IPS DF 4.7 (cell line): ENCODE data around the gene NDST4.

Experiments used
- DNase-seq: peaks from one replicate; pipeline ENCODE4 v3.0.0-alpha.2; 2013; ENCODE audit warnings: low spot score; ENCODE audit errors: extremely low read depth

The NDST4 gene

DNA sequence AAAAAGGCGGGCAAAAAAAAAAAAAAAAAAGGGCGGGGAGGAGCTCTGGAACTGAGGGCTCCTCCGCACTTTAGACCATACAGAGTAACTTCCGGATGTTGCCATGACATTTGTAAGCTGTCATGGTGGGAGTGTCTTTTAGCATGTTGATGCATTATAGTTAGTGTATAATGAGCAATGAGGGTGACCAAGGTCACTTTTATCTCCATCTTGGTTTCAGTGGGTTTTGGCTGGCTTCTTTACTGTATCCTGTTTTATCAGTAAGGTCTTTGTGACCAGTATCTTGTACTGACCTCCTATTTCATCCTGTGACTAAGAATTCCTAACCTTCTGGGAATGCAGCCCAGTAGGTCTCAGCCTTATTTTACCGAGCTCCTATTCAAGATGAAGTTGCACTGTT is 321.4 kb downstream of the NDST4 start:
- DNase-seq: no peak

DNA sequence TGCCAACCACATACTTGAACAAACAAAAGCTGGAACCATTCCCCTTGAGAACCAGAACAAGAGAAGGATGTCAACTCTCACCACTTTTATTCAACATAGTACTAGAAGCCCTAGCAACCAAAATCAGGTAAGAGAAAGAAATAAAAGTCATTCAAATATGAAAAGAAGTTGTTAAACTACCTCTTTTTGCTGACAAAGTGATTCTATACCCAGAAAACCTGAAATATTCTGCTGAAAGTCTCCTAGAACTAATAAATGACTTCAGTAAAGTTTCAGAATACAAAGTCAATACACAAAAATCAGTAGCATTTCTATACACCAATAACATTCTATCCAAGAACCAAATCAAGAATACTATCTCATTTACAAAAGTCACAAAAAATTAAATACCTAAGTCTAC is 327.9 kb downstream of the NDST4 start:
- no peak for DNase-seq

DNA sequence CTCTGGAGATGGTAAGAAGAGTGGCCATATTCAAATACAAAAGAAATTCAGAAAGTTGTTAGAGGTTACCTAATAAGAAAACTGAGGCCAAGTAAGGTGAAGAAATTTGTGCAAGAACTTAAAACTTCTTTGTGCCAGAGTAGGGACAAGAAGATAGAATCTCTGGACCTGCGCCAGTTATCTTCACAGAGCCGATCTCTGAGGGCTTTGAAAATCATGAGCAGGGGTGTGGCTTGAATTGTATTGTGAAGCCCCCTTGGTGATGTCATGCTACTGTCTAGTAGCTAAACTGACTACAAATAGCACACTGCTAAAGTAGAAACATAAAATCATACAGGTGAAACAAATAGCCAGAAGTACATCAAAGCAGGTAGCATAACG is 330.2 kb downstream of the NDST4 start:
- DNase-seq: no peak

DNA sequence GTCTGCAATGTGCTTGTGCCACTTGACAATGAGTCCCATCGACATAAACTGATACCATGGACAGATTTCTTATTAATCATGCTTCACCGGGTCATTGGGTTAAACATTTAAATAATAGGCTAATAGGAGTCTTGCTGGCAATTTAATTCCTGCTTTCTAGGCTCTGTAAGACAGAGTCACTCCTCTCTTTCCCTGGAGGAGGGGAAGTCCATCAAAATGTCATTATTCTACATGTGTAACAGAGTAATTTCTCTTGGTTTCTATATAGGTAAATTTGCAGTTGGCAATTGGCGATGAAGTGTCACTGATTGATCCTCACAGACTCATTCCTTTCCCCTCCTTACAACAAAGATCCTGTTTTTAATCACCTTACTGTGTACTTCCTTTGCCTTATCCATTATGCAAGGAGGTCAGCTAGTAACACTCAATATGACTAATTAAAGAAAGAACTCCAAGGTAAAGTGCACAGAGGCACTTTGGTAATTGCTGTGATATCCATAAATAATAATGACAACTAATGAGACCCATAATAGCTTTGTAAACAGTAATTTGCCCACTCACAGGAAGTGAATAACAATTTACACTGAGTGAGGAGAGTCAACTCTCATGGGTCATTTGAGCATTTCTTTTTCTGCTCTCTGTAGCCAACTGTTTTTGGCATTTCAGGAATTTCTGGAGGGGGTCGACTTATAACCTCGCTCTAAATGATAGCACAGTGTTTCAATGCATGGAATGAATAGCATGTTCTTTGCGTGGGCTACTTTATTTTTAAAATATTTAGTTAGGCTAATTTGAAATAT is 330.8 kb downstream of the NDST4 start:
- DNase-seq: no peak

DNA sequence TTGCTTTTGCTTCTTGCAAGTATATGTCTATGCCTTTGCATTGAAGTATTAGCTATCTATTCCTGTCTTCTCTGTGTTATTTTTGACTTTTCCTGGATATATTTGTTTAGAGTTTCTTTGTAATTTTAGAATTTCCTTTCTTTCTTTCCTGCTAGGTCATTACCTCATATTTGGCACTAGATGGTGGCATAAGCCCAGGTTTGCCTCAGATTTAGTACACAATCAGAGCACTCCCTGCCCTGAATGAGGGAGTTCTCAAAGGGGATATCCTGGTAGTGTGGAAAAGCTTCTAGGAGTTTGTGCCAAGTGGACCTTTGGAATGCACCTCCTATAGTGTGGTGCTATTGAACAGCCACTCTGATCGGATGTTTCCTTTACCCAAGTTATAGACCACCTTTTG is 333.2 kb downstream of the NDST4 start:
- no peak for DNase-seq
